SK-N-MC (cell line): ENCODE measurements around the gene ZNF407.

Source experiments
- EZH2 ChIP-seq: fragments of 200-600 bp; sonication (generic); IDR thresholded peaks from one replicate; pipeline ENCODE4 v1.6.1; 2017; ENCODE audit warnings: antibody characterized with exemption
- POLR2AphosphoS5 ChIP-seq: IDR thresholded peaks from 2 replicates; pipeline ENCODE4 v1.6.1; 2012; ENCODE audit warnings: mild to moderate bottlenecking, low read depth, low read length, borderline replicate concordance

- no peak for TF ChIP-seq POLR2AphosphoS5
- TF ChIP-seq EZH2: no peak
Measured at GRCh38 chr18:75113455-75113854, 515.8 kb downstream of the ZNF407 start.
